HepG2 (cell line): ENCODE data around the gene DCC. TPM values are rescaled to one million over a fixed set of nuclear protein-coding genes. Genes with fewer than 3 reads are reported as not detected.

Source experiments
- ATAC-seq: fragments of 200-7000 bp; cut with Tn5 transposase; 3 replicates; pipeline ENCODE4 v1.9.1; 2020; ENCODE audit warnings: mild to moderate bottlenecking, moderate library complexity
- BruUV-seq: library from RNA; stranded (reverse); fragments of 400-500 nt; replicated peaks from 2 replicates; lab custom pipeline; 2021; lab: Mats Ljungman, UMichigan
- CTCF ChIA-PET: fragments of 300-600 bp; formaldehyde crosslinking; extraction: SDS; loops from one replicate; lab custom pipeline; 2021; ENCODE audit warnings: low total read pairs, inconsistent platforms, low intra/inter-chr PET ratio; lab: Yijun Ruan, JAX
- POLR2A ChIA-PET: fragments of 350-600 bp; sonication (Branson Sonifier 250); formaldehyde crosslinking; loops from one replicate; lab custom pipeline; 2020; ENCODE audit warnings: antibody characterized with exemption, inconsistent platforms; lab: Yijun Ruan, JAX
- DNase-seq: peaks from one replicate; pipeline ENCODE4 v3.0.0-alpha.2; 2015; ENCODE audit warnings: low spot score
- FAIRE-seq: peaks from 3 replicates; lab custom pipeline; 2011; peaks lifted over from hg19 to GRCh38; lab: Jason Lieb, UNC
- H2AFZ ChIP-seq: one replicate; pipeline ENCODE4 v1.6.1; 2011; ENCODE audit warnings: low read length, inconsistent platforms
- H3K27ac ChIP-seq: fragments of 300-600 bp; 3 replicates; pipeline ENCODE4 v1.8.0; 2011; ENCODE audit warnings: mixed run types, mild to moderate bottlenecking, mixed read lengths, low read length, inconsistent platforms; ENCODE audit not compliant: insufficient read depth; ENCODE audit errors: extremely low read length
- H3K27me3 ChIP-seq, 2 experiments: fragments of 200-600 bp in 1 of 2; 2 replicates in 1 of 2; 3 replicates in 1 of 2; pipeline versions ENCODE4 v1.6.0 to v1.8.0; 2011; ENCODE audit warnings: low read length in 2 of 2, mild to moderate bottlenecking in 2 of 2, moderate library complexity in 2 of 2, inconsistent platforms in 1 of 2; ENCODE audit not compliant: insufficient read depth in 2 of 2, control insufficient read depth in 1 of 2
- H3K36me3 ChIP-seq, 2 experiments: fragments of 200-600 bp in 1 of 2; replicated peaks in 1 of 2; 2 replicates in 1 of 2; 3 replicates in 1 of 2; pipeline versions ENCODE4 v1.5.1 to v1.8.0; 2011; ENCODE audit warnings: low read length in 2 of 2, inconsistent platforms in 1 of 2; ENCODE audit not compliant: insufficient read depth in 2 of 2, control insufficient read depth in 1 of 2
- H3K4me1 ChIP-seq: 2 replicates; pipeline ENCODE4 v1.5.1; 2012; ENCODE audit warnings: low read length, inconsistent platforms; ENCODE audit not compliant: insufficient read depth
- H3K4me2 ChIP-seq: 2 replicates; pipeline ENCODE4 v1.6.0; 2011; ENCODE audit warnings: low read depth, low read length, inconsistent platforms
- H3K4me3 ChIP-seq, 3 experiments: fragments of 200-600 bp in 1 of 3; sonication (generic), shearing (Covaris generic) in 1 of 3; replicated peaks in 1 of 3; 2 replicates each; pipeline ENCODE4 v1.5.1; 2011 to 2016; ENCODE audit warnings: low read length in 3 of 3, inconsistent platforms in 2 of 3, low read depth in 2 of 3, mild to moderate bottlenecking in 2 of 3, control low read depth in 1 of 3, mixed read lengths in 1 of 3; ENCODE audit not compliant: insufficient read depth in 1 of 3
- H3K79me2 ChIP-seq: one replicate; pipeline ENCODE4 v1.6.1; 2011; ENCODE audit warnings: low read length, inconsistent platforms; ENCODE audit not compliant: insufficient read depth
- H3K9ac ChIP-seq: 2 replicates; pipeline ENCODE4 v1.6.0; 2011; ENCODE audit warnings: mild to moderate bottlenecking, low read depth, low read length, inconsistent platforms; ENCODE audit not compliant: insufficient read depth
- H3K9me3 ChIP-seq: 2 replicates; pipeline ENCODE4 v1.5.1; 2012; ENCODE audit warnings: mild to moderate bottlenecking, low read length
- H4K20me1 ChIP-seq: 2 replicates; pipeline ENCODE4 v1.6.0; 2011; ENCODE audit warnings: inconsistent platforms, mild to moderate bottlenecking, low read length, moderate library complexity; ENCODE audit not compliant: insufficient read depth
- AHDC1 ChIP-seq: sonication (generic); formaldehyde crosslinking; IDR thresholded peaks from 2 replicates; pipeline ENCODE4 v1.5.1; 2020; ENCODE audit warnings: mild to moderate bottlenecking, missing genetic modification reagents, borderline replicate concordance
- ATF4 ChIP-seq, 2 experiments: fragments of 450-650 bp in 1 of 2; sonication (generic) in 1 of 2; formaldehyde crosslinking; IDR thresholded peaks; 2 replicates each; pipeline versions ENCODE4 v1.5.0 to v1.8.0; 2020 to 2022; ENCODE audit warnings: mild to moderate bottlenecking in 1 of 2, missing genetic modification reagents in 1 of 2
- HMGA1 ChIP-seq: sonication (generic); formaldehyde crosslinking; conservative IDR thresholded peaks from 2 replicates; pipeline ENCODE4 v1.4.0; 2020; ENCODE audit warnings: missing genetic modification reagents
- HOXD1 ChIP-seq: sonication (generic); formaldehyde crosslinking; IDR thresholded peaks from 2 replicates; pipeline ENCODE4 v1.5.0; 2020; ENCODE audit warnings: missing genetic modification reagents
- NCOA1 ChIP-seq: sonication (generic); formaldehyde crosslinking; IDR thresholded peaks from 2 replicates; pipeline ENCODE4 v1.9.0; 2021; ENCODE audit warnings: missing genetic modification reagents
- PRDM10 ChIP-seq: sonication (generic); formaldehyde crosslinking; IDR thresholded peaks from 2 replicates; pipeline ENCODE4 v1.4.0; 2020; ENCODE audit warnings: low read depth, missing genetic modification reagents
- SRSF4 ChIP-seq: fragments of 200-400 bp; formaldehyde crosslinking; IDR thresholded peaks from one replicate; pipeline ENCODE4 v1.6.1; 2018; ENCODE audit warnings: mild to moderate bottlenecking, low read depth, low read length, moderate library complexity; ENCODE audit not compliant: poor library complexity, severe bottlenecking
- TCF7 ChIP-seq: sonication (generic); IDR thresholded peaks from 2 replicates; pipeline ENCODE4 v1.6.1; 2016; ENCODE audit warnings: antibody characterized with exemption, low read depth
- XBP1 ChIP-seq: sonication (generic); formaldehyde crosslinking; IDR thresholded peaks from 2 replicates; pipeline ENCODE4 v1.5.0; 2020; ENCODE audit warnings: missing genetic modification reagents
- ZNF704 ChIP-seq: sonication (generic); formaldehyde crosslinking; IDR thresholded peaks from 2 replicates; pipeline ENCODE4 v1.8.1; 2023; ENCODE audit warnings: mild to moderate bottlenecking, inconsistent platforms, moderate library complexity, missing genetic modification reagents, borderline replicate concordance
- ZSCAN9 ChIP-seq: IDR thresholded peaks from 2 replicates; pipeline ENCODE4 v1.6.1; 2016; ENCODE audit warnings: borderline replicate concordance
- WGBS: methylation state at CpG from one replicate; pipeline ENCODE4 v1.1.6; 2017; ENCODE audit warnings: low lambda C conversion rate; 5-methylcytosine and 5-hydroxymethylcytosine counted together
- in situ Hi-C: cut with HindIII; loops from 2 replicates; pipeline ENCODE4 v1.10.0; 2017; ENCODE audit warnings: low pct_unique_long_range_greater_than_20kb; ENCODE audit not compliant: extremely low pct_ligation_motif_present
- intact Hi-C: fragments of 100-400 bp; cut with micrococcal nuclease; formaldehyde crosslinking; loops from one replicate; pipeline ENCODE4 v1.10.0; 2022; ENCODE audit not compliant: unreplicated experiment
- polyA plus RNA-seq, 8 experiments: library from polyadenylated mRNA; depleted of rRNA in 3 of 8; stranded (reverse) in 7 of 8; unstranded in 1 of 8; fragments of >200 nt; fragmentation: Illumina TruSeq in 4 of 8; extraction: Trizol in 4 of 8; gene quantifications; 2 replicates each; pipeline versions ENCODE4 v1.2.1 to v1.2.3, GENCODE V29; 2011 to 2016; ENCODE audit warnings: low read depth in 4 of 8, missing spikeins in 1 of 8, mixed read lengths in 1 of 8; ENCODE audit not compliant: insufficient read depth in 1 of 8
- total RNA-seq, 5 experiments: library from RNA; depleted of rRNA; stranded (reverse); fragments of >200 nt; fragmentation: Illumina TruSeq; extraction: Trizol; gene quantifications; 2 replicates each; pipeline ENCODE4 v1.2.3, GENCODE V29; 2016; ENCODE audit warnings: low read depth in 1 of 5

Gene DCC
- total and polyA plus RNA-seq, 2 of the 13 experiments (the other 11 are each of a cell fraction or from before 2014, with no cell fraction given) = not detected

- TF ChIP-seq ZSCAN9 (CRISPR knock-in tag) (no peak), HOXD1 (no peak)
Observed at GRCh38 chr18:52531836-52532235, 191.8 kb downstream of the DCC start (continued).

- intact Hi-C loops (no loop called here), in situ Hi-C loops (no loop called here)
- Histone ChIP-seq H3K27me3 (no peaks in the 10 kb centered on the region), H3K36me3 (no peaks in the 10 kb centered on the region), H3K9me3 (no peaks in the 10 kb centered on the region), H2AFZ (no peak overlapping the region), H3K79me2 (no peaks in the 10 kb centered on the region), H4K20me1 (no peaks in the 10 kb centered on the region), H3K4me2 (no peak overlapping the region), H3K4me1 (no peaks in the 10 kb centered on the region), H3K4me3 (no peak overlapping the region), H3K9ac (no peak overlapping the region), H3K27ac (no peak overlapping the region)
- ChIA-PET POLR2A (no interaction called here), CTCF (no interaction called here)
- ATAC-seq (no peak), FAIRE-seq (no peak), DNase-seq (no peak)
- WGBS = 13% methylated on average over 6 of the region's 6 CpGs
- no peak for TF ChIP-seq NCOA1 (CRISPR knock-in tag)
- TF ChIP-seq TCF7 = no peak
- TF ChIP-seq ATF4 (CRISPR knock-in tag; IDR thresholded peaks at IDR 0.05) = no peak
- no peak for TF ChIP-seq HMGA1 (CRISPR knock-in tag)
- TF ChIP-seq PRDM10 (CRISPR knock-in tag) = no peak
- TF ChIP-seq SRSF4 = no peak
- TF ChIP-seq XBP1 = no peak
- no peak for TF ChIP-seq ZNF704 (CRISPR knock-in tag)
- no peak for TF ChIP-seq AHDC1 (CRISPR knock-in tag)
- no TSS peak for BruUV-seq
Observed at GRCh38 chr18:52536039-52536438, 196.0 kb downstream of the DCC start.
